NCI-H774 (cell line): Measurements from ENCODE around the gene HARS1.
"Not testable (repeated sequence)": the region's sequence is repeated elsewhere in the genome, so short reads cannot be mapped to it uniquely, and the experiment has no call there.

Source experiments
- DNase-seq: peaks from one replicate; lab custom pipeline; 2025; lab: John Stamatoyannopoulos, UW

HARS1 gene

GRCh38 chr5:140690941-140691924 lies at the start of gene HARS1, which contains the start of gene HARS2:
Gene HARS1, minus strand, starts transcription at chr5:140691370. Its CDS starts 66 bp downstream, at chr5:140691304.
Gene HARS2, plus strand, starts transcription at chr5:140691455. Its CDS starts 194 bp downstream, at chr5:140691649.
- DNase-seq = peak; percentile 95

GRCh38 chr5:140737486-140737885 lies 46.3 kb upstream of the HARS1 start:
- DNase-seq = no peak

GRCh38 chr5:140734354-140734753 lies 43.2 kb upstream of the HARS1 start:
- no peak for DNase-seq

- DNase-seq = no peak
These were observed 41.9 kb upstream of the HARS1 start for GRCh38 chr5:140733098-140733497.

- DNase-seq = peak; percentile 84
These were observed 34.8 kb upstream of the HARS1 start for GRCh38 chr5:140725799-140726471.

- not testable (repeated sequence) for DNase-seq
These were observed 30.2 kb upstream of the HARS1 start for GRCh38 chr5:140721395-140721794.

- not testable (repeated sequence) for DNase-seq
These were observed 29.6 kb upstream of the HARS1 start for GRCh38 chr5:140720738-140721137.

- DNase-seq = no peak
These were observed 27.1 kb upstream of the HARS1 start for GRCh38 chr5:140718266-140718592.

- DNase-seq = not testable (repeated sequence)
These were observed 25.1 kb upstream of the HARS1 start for GRCh38 chr5:140716238-140716637.

- DNase-seq = no peak
These were observed 22.5 kb upstream of the HARS1 start for GRCh38 chr5:140713562-140714094.

- DNase-seq = no peak
These were observed 20.6 kb upstream of the HARS1 start for GRCh38 chr5:140711794-140712193.

- DNase-seq = peak; percentile 93
These were observed 19.9 kb upstream of the HARS1 start for GRCh38 chr5:140710899-140711552.

- not testable (repeated sequence) for DNase-seq
These were observed 17.6 kb upstream of the HARS1 start for GRCh38 chr5:140708787-140709186.

- DNase-seq = no peak
These were observed 16.6 kb upstream of the HARS1 start for GRCh38 chr5:140707812-140708211.

- DNase-seq = peak; percentile 93
These were observed 9.3 kb upstream of the HARS1 start, which contains the start of gene ZMAT2 for GRCh38 chr5:140700177-140701144. Gene ZMAT2, plus strand, starts transcription at chr5:140700447. Its CDS starts 14 bp downstream, at chr5:140700461.

- DNase-seq = no peak
These were observed 5.8 kb upstream of the HARS1 start for GRCh38 chr5:140696891-140697492.

GRCh38 chr5:140694276-140694675 lies 3.1 kb upstream of the HARS1 start:
- no peak for DNase-seq

GRCh38 chr5:140690376-140690932 lies 716 bp downstream of the HARS1 start:
- DNase-seq = no peak

GRCh38 chr5:140678993-140679392 lies 12.2 kb downstream of the HARS1 start:
- DNase-seq = no peak

GRCh38 chr5:140677947-140678346 lies 13.2 kb downstream of the HARS1 start:
- no peak for DNase-seq
